Progenitor cell of endocrine pancreas (in vitro differentiated cells): ENCODE results near the gene CAMK1D. TPM values are rescaled to one million over a fixed set of nuclear protein-coding genes. Genes with fewer than 3 reads are reported as not detected.

ENCODE experiments used
- DNase-seq: peaks from one replicate; pipeline ENCODE4 v3.0.0; 2021; ENCODE audit warnings: low spot score; ENCODE audit not compliant: unreplicated experiment
- H3K27ac Mint-ChIP-seq: 2 replicates; pipeline ENCODE4 v1.8.0; 2021; ENCODE audit warnings: mild to moderate bottlenecking, moderate library complexity, mixed read lengths
- H3K27me3 Mint-ChIP-seq: 2 replicates; pipeline ENCODE4 v1.8.0; 2021; ENCODE audit warnings: mixed read lengths
- H3K36me3 Mint-ChIP-seq: 2 replicates; pipeline ENCODE4 v1.8.0; 2022; ENCODE audit warnings: mixed read lengths; ENCODE audit not compliant: insufficient read depth
- H3K4me1 Mint-ChIP-seq: 2 replicates; pipeline ENCODE4 v1.8.0; 2021; ENCODE audit warnings: low read depth, mixed read lengths
- H3K4me3 Mint-ChIP-seq: 2 replicates; pipeline ENCODE4 v1.8.0; 2021; ENCODE audit warnings: low read depth, mild to moderate bottlenecking, moderate library complexity, mixed read lengths
- H3K9me3 Mint-ChIP-seq: 2 replicates; pipeline ENCODE4 v1.8.0; 2021; ENCODE audit warnings: low read depth, mixed read lengths
- total RNA-seq: library from RNA; stranded (reverse); gene quantifications from 2 replicates; pipeline ENCODE4 v1.2.1, GENCODE V29; 2021
- TF ChIP-seq, protein P1 (sequence below): fragments of 200-600 bp; sonication (generic); IDR thresholded peaks from one replicate; pipeline ENCODE4 v1.5.0; 2021; ENCODE audit warnings: antibody characterized with exemption, mild to moderate bottlenecking; ENCODE audit not compliant: unreplicated experiment

CAMK1D gene
- total RNA-seq, 1 donor from 2014 or later = 10.8 TPM

DNA sequence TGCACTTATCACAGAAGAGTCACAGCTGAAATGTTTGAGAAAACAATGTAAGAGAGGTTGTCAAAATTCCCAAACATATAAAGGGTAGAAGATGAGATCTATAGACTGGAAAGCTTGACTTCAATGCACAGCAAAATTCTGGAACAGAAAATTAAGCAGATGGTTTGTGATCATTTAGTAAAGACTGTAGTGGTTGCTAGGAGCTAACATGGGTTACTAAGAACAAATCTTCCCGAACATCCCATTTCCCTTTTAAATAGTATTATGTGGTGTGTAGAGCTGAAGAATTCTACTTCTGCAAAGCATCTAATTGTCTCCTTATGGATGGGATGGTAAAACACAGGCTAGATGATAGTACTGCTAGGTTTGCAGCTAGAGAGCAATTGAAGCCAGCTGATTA, 312.3 kb downstream of the CAMK1D start:
- TF ChIP-seq, protein P1, sequence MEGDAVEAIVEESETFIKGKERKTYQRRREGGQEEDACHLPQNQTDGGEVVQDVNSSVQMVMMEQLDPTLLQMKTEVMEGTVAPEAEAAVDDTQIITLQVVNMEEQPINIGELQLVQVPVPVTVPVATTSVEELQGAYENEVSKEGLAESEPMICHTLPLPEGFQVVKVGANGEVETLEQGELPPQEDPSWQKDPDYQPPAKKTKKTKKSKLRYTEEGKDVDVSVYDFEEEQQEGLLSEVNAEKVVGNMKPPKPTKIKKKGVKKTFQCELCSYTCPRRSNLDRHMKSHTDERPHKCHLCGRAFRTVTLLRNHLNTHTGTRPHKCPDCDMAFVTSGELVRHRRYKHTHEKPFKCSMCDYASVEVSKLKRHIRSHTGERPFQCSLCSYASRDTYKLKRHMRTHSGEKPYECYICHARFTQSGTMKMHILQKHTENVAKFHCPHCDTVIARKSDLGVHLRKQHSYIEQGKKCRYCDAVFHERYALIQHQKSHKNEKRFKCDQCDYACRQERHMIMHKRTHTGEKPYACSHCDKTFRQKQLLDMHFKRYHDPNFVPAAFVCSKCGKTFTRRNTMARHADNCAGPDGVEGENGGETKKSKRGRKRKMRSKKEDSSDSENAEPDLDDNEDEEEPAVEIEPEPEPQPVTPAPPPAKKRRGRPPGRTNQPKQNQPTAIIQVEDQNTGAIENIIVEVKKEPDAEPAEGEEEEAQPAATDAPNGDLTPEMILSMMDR = no peak
- H3K4me3 Mint-ChIP-seq = no peak overlapping the region
- DNase-seq = no peak
- H3K27me3 Mint-ChIP-seq = no peaks in the 10 kb centered on the region
- H3K36me3 Mint-ChIP-seq = no peaks in the 10 kb centered on the region
- no peak overlapping the region for H3K27ac Mint-ChIP-seq
- no peaks in the 10 kb centered on the region for H3K9me3 Mint-ChIP-seq
- H3K4me1 Mint-ChIP-seq = no peaks in the 10 kb centered on the region

DNA sequence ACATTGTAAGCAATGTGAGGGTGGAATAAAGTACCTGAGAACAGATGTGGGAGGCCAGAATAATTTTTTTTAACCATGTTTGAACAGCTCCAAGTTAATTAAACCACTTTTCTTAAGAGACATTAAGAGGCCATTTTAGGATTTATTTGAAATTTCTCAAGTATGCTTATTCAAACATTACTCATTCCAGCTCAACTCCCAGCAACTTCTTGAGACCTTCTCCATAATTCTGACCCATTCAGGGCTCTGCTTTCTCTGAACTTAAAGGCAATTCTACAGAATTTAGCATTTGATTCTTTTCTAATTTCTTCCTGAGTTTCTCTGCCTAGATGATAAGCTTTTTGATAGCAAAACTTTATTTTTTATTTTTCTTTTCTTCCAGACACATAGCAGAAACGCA, 314.5 kb downstream of the CAMK1D start:
- no peak overlapping the region for H3K27ac Mint-ChIP-seq
- no peaks in the 10 kb centered on the region for H3K9me3 Mint-ChIP-seq
- no peaks in the 10 kb centered on the region for H3K27me3 Mint-ChIP-seq
- DNase-seq = no peak
- no peak overlapping the region for H3K4me3 Mint-ChIP-seq
- no peaks in the 10 kb centered on the region for H3K4me1 Mint-ChIP-seq
- TF ChIP-seq, protein P1 = no peak
- peaks cover 2% of the 10 kb centered on the region for H3K36me3 Mint-ChIP-seq

DNA sequence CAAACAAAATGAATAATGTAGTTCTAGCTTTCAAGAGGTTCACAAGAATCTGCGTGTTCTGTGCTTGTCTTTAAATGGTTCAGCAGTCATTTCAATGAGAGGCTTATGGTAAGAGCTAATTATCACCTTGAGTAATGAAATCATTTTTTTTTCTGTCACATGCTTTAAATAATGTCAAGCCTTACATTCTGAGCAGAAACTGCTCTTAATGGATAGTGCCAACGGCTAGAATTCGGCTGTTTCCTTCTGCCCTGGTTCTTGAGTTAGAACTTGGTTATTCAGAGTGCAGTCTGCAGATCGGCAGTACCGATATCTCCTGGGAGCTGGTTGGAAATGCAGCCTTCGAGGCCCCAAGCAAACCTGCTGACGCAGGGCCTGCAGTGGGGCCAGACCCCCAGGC, 316.2 kb downstream of the CAMK1D start:
- Mint-ChIP-seq H3K27me3 (no peaks in the 10 kb centered on the region), H3K9me3 (no peaks in the 10 kb centered on the region), H3K36me3 (peaks cover 2% of the 10 kb centered on the region), H3K4me1 (no peaks in the 10 kb centered on the region), H3K27ac (no peak overlapping the region), H3K4me3 (no peak overlapping the region)
- DNase-seq = no peak
- TF ChIP-seq, protein P1 = no peak

DNA sequence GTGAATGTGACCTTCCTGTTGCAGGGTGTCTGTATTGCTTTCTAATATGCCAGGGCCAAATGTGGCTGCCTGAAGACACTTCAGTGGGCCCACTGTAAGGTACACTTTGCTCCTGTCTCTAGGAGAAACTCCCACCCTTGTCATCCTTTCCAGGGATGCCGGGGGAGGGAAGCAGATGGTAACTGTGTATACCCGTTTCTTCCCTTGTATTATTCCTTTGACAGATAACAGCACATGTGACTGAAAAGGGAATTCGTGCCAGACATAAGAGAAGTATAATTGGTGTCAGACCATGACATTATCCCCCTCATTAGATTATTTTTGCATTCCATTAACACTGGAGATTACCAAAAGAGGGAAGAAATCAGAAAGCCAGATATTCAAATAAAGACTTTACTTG, 317.7 kb downstream of the CAMK1D start:
- Mint-ChIP-seq H3K4me1 (no peaks in the 10 kb centered on the region), H3K36me3 (peaks cover 2% of the 10 kb centered on the region), H3K27ac (no peak overlapping the region)

DNA sequence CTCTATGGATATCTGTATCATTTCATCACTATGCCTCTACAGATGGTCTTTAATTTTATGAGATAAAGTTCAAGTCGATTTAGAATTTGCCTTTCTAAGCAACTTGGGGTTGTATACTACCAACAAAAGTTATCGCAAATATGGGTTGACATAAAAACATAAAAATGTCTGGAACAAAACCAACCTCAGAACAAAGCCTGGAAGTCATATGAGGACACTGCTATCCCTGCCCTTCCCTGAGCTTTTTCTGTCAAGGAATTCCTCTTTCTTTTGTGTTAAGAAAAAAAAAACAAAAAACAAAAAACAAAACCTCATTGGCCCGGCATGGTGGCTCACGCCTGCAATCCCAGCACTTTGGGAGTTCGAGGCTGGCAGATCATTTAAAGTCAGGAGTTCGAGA, 319.3 kb downstream of the CAMK1D start:
- no peak overlapping the region for H3K27ac Mint-ChIP-seq
- no peak for DNase-seq

More for the DNA sequence above, 317.7 kb downstream of the CAMK1D start:
- DNase-seq = no peak
- no peaks in the 10 kb centered on the region for H3K9me3 Mint-ChIP-seq
- H3K4me3 Mint-ChIP-seq = no peak overlapping the region
- H3K27me3 Mint-ChIP-seq = no peaks in the 10 kb centered on the region
- TF ChIP-seq, protein P1 = no peak

More for the DNA sequence above, 319.3 kb downstream of the CAMK1D start:
- Mint-ChIP-seq H3K36me3 (peaks cover 2% of the 10 kb centered on the region), H3K4me1 (no peaks in the 10 kb centered on the region), H3K4me3 (no peak overlapping the region), H3K9me3 (no peaks in the 10 kb centered on the region), H3K27me3 (no peaks in the 10 kb centered on the region)
- TF ChIP-seq, protein P1 = no peak
